ENCODE measurements around the gene AKNAD1.

Gene AKNAD1

DNA sequence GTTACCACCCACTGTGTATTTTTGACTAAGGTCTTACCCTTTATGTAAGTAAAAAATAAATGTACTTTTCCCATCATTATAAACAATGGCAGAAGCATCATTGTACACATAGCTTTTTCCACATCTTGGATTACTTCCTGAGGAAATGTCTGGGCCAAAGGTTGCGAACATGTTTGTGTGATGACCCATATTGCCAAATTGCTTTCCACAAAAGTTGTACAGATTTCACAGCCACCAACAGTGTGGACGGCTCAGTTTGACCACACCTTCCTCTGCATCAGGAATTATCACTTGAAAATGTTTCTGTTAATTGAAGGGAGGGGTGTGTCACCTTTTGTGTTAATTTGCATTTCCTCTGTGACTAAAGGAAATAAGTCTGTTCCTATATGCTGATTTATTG lies 25.7 kb downstream of the AKNAD1 start:
- no peak for DNase-seq (ENCODE audit: low spot score)

DNA sequence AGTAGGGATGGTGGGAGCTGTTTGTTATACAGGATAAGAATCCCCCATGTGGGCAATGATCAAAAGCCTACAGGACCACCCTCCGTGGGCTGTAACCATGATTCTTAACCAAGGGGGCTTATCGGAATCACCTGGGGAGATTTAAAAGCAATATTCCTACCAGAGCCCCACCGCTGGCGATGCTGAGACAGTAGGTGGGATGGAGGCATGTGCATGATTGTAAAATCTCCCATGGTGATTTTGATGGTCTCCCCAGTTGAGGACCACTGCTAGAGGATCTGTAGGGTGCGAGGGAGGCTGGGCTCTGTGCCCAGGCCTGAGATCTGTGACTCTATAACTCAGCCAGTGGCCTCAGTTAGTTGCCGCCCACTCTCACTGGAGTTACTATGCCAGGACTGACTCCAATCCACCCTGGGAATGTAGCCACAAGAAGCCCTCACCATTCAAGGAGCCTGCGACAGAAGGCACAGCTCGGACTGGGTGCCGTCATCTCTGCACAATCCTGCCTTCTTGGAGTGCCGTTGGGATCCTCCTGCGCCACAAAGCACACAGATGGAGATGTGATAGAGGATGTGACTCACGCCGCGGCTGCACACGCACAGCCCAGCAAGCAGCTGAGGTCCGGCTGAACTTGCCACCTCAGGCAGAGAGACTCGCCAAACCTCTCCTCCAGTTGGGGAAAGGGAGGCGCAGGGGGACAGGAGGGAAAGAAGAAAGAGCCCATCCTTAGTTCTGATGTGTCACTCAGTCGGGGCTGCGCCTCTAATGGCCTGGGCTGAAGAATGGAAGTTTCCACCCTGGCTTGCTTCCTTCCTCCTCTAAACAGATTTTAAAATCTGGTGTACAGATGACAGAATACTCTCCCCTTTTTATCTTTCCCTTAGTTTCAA lies 26.5 kb downstream of the AKNAD1 start:
- peak; percentile 71 for DNase-seq (ENCODE audit: low spot score)

DNA sequence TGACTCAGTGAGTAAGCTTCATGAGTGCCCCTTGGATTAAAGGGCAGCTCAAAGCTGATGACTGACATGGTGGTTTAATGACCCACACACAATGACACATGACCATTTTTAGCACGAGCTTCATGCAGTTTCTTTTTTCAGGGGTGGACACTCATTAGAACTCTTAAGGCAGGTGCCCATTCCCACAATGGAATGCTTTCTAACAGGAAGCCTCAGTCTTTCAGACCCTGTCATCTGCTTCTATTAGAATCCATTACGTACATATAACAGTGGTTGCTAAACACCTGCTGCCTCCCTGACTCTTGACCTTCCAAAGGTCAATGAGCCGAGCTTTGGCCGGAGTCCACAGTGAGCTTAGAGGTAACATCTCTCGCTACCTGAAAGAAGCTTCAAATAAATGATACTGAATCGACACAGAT lies 27.4 kb downstream of the AKNAD1 start:
- peak; percentile 34 for DNase-seq (ENCODE audit: low spot score)

DNA sequence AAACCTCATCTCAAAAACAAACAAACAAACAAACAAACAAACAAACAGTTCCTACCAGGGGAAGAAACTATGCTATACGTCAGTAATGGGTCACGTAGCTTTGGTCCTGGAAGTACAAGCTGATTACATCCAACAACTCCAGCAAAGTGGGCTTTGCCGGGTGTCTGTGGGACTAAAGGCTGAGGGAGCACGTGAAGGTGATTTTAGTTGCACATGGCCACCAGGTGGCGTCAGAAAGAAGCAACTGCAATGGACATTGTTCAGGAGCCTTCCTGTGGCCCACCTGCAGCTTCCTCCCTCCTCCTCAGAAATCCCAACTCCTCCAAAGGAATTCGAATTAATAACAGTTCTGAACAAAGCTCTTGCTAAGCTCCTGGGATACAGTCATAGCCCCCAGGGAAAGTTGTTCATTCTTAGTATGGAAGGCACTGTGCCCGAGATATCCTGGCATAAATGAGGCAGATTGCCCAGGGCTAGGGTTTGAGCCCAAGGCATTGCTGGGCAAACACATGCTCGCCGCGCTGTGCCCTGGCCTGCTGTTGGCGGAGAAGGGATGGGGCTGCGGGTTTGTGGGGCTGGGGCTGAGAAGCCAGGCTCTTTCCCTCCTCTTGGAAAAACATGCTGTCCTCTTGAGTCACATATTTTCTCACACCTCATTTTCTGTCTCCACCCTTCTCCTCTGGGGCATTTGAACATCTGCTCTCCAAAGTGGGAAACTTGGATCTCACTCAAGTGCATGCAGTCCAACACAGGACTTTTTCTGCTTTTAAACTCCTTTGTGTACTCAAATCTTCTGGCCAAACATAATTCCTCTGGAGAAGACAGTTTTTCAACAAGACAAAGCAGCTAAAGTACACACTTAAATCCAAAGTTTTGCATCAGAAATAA lies 28.6 kb downstream of the AKNAD1 start:
- DNase-seq (ENCODE audit: low spot score): peak; percentile 87

DNA sequence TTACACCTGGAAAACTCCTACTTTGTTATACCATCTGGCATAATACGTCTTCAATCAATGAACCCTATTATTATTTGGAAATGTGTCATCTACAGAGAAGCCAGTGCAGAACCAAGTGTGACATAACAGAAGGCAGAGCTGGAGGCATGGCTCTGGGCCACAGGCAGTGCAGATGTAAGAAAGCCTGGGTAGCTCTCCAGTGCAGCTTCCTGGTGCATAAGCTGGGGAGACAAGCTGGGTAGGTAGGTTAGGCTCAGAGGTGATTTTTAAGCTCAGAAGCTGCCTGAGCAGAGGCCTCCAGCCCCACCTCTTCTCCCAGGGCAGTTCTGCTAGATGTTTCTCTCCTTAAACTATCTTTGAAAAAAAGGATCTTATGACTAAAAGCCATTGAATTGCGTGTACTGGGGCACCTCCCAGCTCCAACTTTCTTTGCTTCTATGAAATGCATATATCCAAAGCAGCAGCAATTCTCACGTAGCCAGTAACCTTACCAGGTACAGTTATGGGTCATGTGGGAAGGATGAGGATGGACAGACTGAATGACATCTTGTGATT lies 30.7 kb downstream of the AKNAD1 start:
- peak; percentile 46 for DNase-seq (ENCODE audit: low spot score)

DNA sequence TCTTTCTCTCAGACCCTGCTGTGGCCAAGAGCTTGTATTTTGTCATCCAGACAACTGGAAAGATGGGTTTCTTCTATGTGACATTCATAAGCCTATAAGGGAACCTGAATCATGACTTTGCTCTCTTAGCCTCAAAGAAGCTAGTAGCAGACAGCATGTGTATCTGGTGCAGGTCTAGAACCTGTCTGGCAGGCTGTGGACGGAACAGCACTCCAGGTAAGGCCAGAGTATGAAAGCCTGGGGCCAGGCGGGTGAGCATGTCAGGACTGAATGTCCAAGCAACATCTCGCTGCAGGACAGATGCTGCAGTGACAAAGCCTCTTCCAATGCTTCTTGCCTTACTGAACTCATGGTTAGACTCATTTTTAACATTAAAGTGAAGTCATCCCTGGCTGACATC lies 32.8 kb downstream of the AKNAD1 start:
- no peak for DNase-seq (ENCODE audit: low spot score)

DNA sequence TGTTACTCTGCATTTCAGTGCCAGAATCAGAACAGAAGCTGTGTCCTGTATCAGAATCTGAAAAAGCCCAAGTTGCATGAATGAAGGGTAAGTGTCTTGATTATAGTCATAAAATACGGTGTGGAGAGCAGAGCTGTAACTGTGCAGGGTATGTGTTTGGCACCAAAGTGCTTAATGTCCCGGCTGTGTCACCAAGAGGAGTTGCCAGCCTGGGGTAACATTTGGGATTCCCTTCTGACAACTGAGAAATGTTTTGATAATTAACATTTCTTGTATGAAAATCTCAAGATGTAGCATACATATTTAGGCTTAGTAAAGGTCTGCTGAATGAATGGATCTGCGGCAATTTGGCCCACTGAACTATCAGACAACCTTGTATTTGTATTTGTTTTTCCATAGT lies 33.3 kb downstream of the AKNAD1 start:
- no peak for DNase-seq (ENCODE audit: low spot score)

DNA sequence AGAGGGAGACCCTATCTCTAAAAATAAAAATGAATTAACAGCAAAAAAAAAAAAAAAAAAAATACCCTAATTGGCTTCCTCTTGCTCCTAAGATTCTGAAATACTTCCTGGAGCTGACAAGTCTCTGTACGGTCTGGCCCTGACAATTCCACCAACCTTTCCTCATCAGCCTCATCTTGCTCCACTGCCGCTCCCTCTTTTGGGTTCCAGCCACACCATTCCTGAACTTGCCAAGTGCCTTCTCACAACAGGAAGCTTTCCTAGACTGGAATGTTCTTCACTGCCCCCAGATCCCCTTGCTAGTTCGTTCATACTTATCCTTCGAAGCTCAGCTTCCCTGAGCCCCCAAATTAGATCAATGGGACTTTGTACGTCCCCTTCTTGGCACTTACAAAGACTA lies 37.0 kb downstream of the AKNAD1 start:
- no peak for DNase-seq (ENCODE audit: low spot score)

DNA sequence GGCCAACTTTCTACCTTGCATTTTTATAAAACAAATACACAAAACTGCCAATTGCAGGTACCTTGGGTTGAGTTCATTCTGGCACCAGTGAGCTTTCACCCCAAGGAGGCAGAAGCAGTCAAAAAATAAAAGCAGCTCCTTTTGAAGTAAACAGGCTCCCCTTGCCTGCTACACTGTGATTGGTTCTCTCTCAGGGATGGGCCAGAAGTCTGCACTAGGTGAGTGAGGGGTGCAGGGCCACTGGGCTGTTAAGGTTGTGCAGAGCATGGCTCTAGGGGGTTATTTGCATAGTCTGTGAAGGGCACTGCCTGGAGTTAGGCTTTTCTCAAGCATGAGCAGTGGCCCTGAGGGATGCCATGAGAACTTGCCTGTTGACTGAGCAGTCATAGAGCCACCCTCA lies 39.1 kb downstream of the AKNAD1 start:
- DNase-seq (ENCODE audit: low spot score): no peak

DNA sequence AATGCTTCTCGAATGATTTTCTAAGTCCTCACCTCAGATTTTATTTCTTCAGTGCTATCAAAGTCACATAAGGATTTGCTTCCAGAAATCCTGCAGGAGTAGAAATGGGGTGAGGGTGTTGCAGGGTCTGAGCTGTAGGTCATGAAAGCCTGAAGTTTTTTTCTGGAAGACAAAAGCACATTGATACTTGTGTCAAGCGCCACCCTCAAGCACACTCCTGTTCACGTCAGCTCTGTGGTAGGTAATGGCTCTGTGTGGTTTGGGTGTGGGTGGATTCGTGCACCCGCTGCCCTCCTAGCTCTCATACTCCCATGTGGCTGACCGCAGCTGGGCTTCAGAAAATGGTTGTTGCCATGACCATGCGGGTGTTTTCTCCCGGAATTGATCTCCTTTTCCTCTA lies 39.9 kb downstream of the AKNAD1 start:
- DNase-seq (ENCODE audit: low spot score): peak; percentile 78

DNA sequence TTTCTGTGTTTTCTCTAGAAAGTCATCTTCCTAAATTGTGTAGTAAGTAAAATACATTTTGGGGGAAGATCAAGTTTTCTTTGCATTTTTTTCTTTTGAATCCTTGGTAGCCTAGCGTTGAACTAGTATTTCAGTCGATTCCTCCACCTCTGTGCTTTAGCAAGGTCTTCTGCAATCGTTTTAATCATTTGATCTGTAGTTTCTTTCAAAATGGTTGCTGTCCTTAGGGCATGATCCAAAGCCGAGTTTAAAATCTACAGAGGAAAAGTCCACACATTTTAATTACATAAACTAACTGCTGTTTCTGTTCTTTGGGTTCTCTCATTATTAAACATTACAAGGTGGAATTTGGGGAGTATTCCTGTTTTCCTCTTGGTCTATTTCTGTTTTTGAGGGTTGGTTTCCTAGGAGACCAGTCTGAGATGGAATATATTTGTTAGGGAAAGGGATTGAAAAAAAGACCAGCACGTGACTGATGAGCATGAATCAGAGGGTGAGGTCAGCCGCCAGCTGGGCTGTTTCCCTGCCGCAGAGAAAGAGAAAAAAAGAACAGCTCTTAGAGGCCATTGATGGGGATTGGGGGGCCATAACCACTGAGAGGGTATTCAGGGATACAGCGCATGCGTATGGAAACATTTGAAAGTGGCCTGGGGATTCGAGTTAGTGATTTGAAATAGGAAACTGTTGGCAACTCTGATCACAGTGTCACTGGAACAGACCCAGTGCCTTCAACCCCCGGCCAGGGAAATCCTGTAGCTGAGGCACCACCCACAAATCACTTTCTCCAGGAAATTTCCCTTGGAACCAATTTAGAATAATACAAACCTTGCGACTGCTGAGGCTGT lies 40.6 kb downstream of the AKNAD1 start:
- peak; percentile 96 for DNase-seq (ENCODE audit: low spot score)

DNA sequence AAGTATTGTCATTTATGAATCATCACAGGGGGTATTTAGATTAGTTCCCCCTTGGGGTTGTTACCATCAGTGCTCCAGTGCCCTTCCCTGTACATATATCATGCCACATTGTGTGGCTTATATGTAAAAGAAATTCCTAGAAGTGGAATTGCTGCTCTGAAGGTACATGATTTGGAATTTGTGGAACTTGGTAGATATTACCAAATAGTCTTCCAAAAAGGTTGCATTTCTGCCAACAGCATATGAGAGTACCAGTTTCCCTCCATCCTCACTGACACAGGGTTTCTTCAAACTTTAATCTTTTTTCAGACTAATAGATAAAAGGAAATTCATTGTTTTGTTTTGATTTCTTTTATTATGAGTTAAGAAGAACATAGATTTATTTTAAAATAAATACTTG lies 41.3 kb downstream of the AKNAD1 start:
- DNase-seq (ENCODE audit: low spot score): peak; percentile 31

DNA sequence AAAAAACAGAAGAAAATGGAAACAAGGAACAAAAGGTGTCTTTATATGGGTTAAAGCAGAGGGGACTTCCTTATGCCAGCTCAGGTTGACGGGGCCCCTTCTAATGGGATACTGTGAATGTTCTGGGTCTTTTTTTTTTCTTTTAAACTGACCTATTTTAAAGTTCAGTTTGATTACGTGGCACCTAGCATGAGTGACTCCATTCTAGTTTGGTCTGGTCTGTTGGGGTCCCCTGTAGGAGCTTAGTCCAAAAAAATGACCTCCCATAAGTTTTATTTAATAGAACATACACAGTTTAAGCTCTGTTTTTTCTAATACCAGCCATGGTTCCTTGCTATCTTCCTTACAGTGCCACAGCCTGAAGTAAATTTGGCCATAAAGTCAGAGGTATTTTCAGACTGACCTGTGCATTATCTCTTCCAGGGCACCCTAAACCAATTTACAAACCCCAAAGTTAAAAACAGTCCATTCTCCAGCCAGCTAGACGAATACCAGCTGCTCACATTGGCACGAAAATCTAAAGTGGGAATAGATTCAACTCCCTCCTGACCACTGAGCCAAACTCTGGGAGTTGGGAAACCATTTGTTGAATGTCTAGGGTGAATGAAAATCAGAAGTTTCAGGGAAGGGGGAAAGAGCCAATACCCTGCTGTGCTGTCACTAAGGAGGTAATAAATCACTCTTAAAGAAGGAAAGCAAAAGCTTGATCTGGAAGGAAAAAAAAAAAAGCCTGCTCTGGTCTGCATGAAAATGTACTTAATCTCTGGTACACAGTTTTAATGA lies 42.4 kb downstream of the AKNAD1 start:
- DNase-seq (ENCODE audit: low spot score): peak; percentile 79

DNA sequence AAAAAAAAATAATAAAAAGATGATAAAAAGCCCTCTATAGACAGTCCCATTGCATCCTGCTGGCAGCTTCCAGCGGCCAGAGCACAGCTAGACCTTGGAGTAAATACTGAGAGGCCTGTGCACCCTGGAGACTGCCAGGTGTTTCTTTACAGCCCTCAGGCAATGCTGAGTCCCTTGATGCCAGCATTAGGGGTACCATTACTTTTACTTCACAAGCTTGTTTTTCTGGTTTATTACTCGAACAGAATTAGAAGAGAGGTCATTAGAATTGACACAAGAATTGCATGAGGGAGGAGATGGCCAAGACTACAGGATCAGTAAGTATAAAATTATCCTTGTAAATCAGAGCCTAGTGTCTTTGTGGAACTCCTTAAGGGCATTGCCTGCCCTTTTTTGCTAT lies 43.6 kb downstream of the AKNAD1 start:
- no peak for DNase-seq (ENCODE audit: low spot score)

DNA sequence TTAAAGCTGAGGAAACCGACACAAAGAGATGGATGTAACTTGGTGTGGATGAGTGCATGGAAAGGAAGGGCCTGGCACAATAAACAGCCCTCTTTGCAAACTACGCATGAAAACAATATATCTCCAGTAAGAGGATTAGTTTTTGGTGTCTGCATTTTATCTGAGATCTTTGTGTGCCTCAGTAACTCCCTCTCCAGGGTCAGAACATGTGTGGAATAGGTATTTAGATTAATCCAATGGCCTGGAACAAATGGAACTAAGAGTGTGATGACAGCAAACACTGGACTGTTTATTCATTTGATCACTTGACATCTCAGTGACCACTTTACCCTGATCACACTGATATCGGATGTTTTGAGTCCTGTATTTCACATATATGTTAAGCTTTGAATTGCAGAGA lies 45.3 kb downstream of the AKNAD1 start:
- DNase-seq (ENCODE audit: low spot score): no peak

DNA sequence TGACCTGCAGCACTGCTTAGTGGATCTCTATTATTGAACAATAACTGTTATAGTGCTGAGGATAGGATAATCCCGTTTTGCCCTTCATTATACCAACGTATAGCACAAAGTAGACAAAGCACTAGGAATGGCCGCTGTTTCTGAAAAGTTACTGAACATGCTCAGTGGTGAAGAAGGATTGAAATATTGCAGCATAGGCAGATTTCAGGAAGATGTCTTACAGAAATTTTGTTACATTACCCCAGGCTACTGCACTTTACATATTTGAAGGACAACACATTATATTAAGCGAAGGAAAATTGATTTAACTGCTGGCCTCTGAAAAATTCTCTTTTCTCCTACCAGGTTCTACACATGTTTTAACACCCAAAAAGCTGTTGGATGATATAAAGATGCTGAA lies 48.5 kb downstream of the AKNAD1 start:
- DNase-seq (ENCODE audit: low spot score): no peak

DNA sequence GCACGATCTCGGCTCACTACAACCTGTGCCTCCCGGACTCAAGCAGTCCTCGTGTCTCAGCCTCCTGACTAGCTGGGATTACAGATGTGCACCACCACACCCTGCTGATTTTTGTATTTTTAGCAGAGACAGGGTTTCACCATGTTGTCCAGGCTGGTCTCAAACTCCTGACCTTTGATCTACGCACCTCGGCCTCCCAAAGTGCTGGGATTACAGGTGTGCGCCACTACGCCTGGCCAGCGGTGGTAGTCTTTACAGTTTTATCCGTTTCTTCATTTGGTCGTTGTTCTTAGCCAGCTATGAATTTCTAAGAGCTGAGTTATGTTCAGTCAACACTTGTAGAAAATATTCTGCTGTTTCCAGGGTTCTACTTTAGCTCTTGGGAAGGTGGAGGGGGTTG lies 53.3 kb downstream of the AKNAD1 start:
- no peak for DNase-seq (ENCODE audit: low spot score)

DNA sequence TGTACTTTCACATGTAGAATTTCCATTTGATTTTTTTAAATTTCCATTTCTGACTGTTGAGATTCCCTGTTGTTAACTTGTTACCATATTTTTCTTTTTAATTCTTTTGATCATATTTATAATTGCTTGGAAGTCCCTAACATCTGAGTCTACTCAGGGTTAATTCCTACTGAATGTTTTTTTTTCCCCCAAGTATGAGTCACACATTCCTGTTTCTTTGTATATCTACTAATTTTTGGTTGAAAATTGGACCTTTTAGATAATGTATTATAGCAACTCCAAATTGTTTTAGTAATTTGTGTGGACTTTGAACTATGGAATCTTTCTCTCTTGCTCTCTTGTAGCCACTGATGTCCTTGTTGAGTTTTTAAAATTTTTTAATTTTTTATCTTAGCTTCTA lies 55.8 kb downstream of the AKNAD1 start:
- DNase-seq (ENCODE audit: low spot score): no peak

DNA sequence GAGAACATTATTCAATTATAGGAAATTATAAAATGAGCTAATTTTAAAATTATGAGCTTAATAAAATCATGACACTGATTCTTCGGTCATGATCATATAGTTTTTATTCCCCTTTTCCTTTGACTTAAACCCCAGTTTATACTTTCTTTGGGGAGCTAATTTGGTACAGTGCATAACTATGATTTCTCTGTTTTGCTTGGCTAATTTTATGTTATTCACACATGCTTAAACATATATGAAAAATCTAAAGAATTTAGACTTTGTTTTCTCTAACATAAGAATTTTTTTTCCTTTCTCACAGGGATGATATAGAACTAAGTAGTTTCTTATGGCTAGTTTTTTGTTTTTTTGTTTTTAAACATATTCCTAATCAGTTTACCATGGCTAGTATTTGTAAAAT lies 57.9 kb downstream of the AKNAD1 start:
- DNase-seq (ENCODE audit: low spot score): no peak

DNA sequence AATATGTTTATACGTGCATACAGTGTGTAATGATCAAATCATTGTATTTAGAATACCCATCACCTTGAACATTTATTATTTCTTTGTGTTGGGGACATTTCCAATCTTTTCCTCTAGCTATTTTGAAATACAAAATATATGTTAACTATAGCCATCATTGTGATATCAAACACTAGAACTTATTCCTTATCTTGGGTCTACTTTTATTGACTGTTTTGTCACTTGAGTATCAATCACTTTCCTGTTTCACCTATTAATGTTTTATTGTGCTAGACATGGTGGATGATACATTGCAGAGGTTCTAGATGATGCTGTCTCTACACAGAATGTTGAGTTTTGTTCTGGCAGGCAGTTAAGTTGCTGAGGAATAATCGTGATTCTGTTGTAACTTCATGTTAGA lies 64.5 kb downstream of the AKNAD1 start:
- no peak for DNase-seq (ENCODE audit: low spot score)

DNA sequence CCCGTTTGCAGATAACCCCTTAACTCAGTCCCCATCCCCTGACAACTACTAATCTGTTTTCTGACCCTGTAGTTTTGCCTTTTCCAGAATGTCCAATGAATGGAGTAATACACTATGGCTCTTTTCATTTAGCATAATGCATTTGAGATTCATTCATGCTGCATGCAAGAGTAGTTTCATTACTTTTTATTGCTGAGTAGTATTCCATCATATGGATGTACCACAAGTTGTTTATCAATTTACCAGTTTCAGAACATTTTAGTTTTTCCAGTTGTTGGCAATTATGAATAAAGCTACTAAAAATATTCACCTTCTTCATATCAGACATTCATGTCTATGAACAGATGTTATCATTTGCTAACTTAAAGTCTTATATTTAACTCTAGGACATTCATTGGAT lies 65.1 kb downstream of the AKNAD1 start:
- no peak for DNase-seq (ENCODE audit: low spot score)

Measured in pons (tissue), 1 donor.